Stimulated activated CD4-positive, alpha-beta T cell treated with anti-CD3 and anti-CD28 coated beads, Interleukin-12 subunit alpha, Interleukin-12 subunit beta, amount 100 ng/mL, for 4 hours (primary cell): ENCODE measurements around the gene LOXL1.

Experiments used
- DNase-seq: peaks from one replicate; pipeline ENCODE4 v3.0.0-alpha.2; 2020

Gene LOXL1

GRCh38 chr15:73983773-73984172, 57.5 kb downstream of the LOXL1 start:
- no peak for DNase-seq

GRCh38 chr15:73984208-73984979, 58.1 kb downstream of the LOXL1 start:
- DNase-seq: no peak

- no peak for DNase-seq
Measured at GRCh38 chr15:73985101-73985873, 59.0 kb downstream of the LOXL1 start.

GRCh38 chr15:73986055-73986775, 60.0 kb downstream of the LOXL1 start:
- no peak for DNase-seq

- DNase-seq: no peak
Measured at GRCh38 chr15:73986776-73987056, 60.5 kb downstream of the LOXL1 start.

GRCh38 chr15:73987250-73987649, 61.0 kb downstream of the LOXL1 start:
- DNase-seq: no peak

GRCh38 chr15:73987681-73988444, 61.6 kb downstream of the LOXL1 start:
- no peak for DNase-seq

- no peak for DNase-seq
Measured at GRCh38 chr15:73988445-73988969, 62.2 kb downstream of the LOXL1 start.

- no peak for DNase-seq
Measured at GRCh38 chr15:73989001-73989798, 62.9 kb downstream of the LOXL1 start.

- DNase-seq: no peak
Measured at GRCh38 chr15:73990250-73991005, 64.2 kb downstream of the LOXL1 start.

GRCh38 chr15:73991260-73991659, 65.0 kb downstream of the LOXL1 start:
- DNase-seq: no peak

- peak; percentile 98 for DNase-seq
Measured at GRCh38 chr15:73991726-73992593, 65.7 kb downstream of the LOXL1 start, which contains the start of gene STOML1. STOML1 (minus strand) TSS chr15:73992295; CDS start chr15:73992223, 72 bp downstream.

GRCh38 chr15:73992594-73992898, 66.3 kb downstream of the LOXL1 start:
- DNase-seq: no peak

GRCh38 chr15:73993211-73993994, 67.1 kb downstream of the LOXL1 start:
- DNase-seq: no peak

GRCh38 chr15:73994413-73994883, 68.2 kb downstream of the LOXL1 start, which contains the start of gene PML:
PML (plus strand) TSS chr15:73994716; CDS start chr15:73994813, 97 bp downstream.
- DNase-seq: peak; percentile 88

GRCh38 chr15:73994912-73995622, 68.8 kb downstream of the LOXL1 start:
- DNase-seq: no peak

GRCh38 chr15:73996267-73996666, 70.0 kb downstream of the LOXL1 start:
- DNase-seq: no peak

- DNase-seq: no peak
Measured at GRCh38 chr15:73996939-73997338, 70.7 kb downstream of the LOXL1 start.
